Lower leg skin (tissue), 4 donors: ENCODE data around the gene RMI2. TPM values are rescaled to one million over a fixed set of nuclear protein-coding genes. Genes with fewer than 3 reads are reported as not detected.

Source experiments
- DNase-seq, 2 donors: peaks; one replicate each; pipeline ENCODE4 v3.0.0-alpha.2; 2019; ENCODE audit warnings: low spot score in 2 of 2
- H3K4me3 ChIP-seq: fragments of 200-600 bp; sonication (generic); 2 replicates; pipeline ENCODE4 v1.5.1; 2017; ENCODE audit warnings: mild to moderate bottlenecking, low read depth; ENCODE audit not compliant: poor library complexity, severe bottlenecking
- CTCF ChIP-seq, 3 donors: fragments of 450-650 bp; IDR thresholded peaks; one replicate each; pipeline ENCODE4 v1.5.1; 2016; ENCODE audit warnings: antibody characterized with exemption in 3 of 3, mild to moderate bottlenecking in 3 of 3, moderate library complexity in 2 of 3
- POLR2A ChIP-seq, 2 donors: fragments of 450-650 bp; IDR thresholded peaks; one replicate each; pipeline ENCODE4 v1.6.1; 2016 to 2017; ENCODE audit warnings: antibody characterized with exemption in 2 of 2, mild to moderate bottlenecking in 1 of 2, moderate library complexity in 1 of 2
- WGBS, 2 donors: methylation state at CpG; one replicate each; pipeline ENCODE4 v1.1.5; 2018; 5-methylcytosine and 5-hydroxymethylcytosine counted together
- intact Hi-C: fragments of 100-400 bp; cut with DNase I; formaldehyde crosslinking; loops from one replicate; pipeline ENCODE4 v1.15.0; 2023; ENCODE audit warnings: low total_unique reads
- total RNA-seq, 4 donors: library from RNA; depleted of rRNA; stranded (reverse); fragments of >200 nt; gene quantifications; one replicate each; pipeline ENCODE4 v1.1.0, GENCODE V29; 2016

The RMI2 gene
- total RNA-seq, 4 donors from 2014 or later, result 5.9 to 12.7 (median 7.9) TPM

GRCh38 chr16:11334831-11335404, 10.3 kb upstream of the RMI2 start:
- H3K4me3 ChIP-seq, result no peak overlapping the region
- 91 to 94% methylated on average over 6 of the region's 6 CpGs for WGBS, 2 donors
- DNase-seq, result no peak
- TF ChIP-seq CTCF (IDR thresholded peaks at IDR 0.05) (no peak), POLR2A (IDR thresholded peaks at IDR 0.05) (no peak)
- intact Hi-C loops, result no loop called here

- no peak overlapping the region for H3K4me3 ChIP-seq
- intact Hi-C loops, result no loop called here
- no peak for DNase-seq
- no peak for TF ChIP-seq POLR2A (IDR thresholded peaks at IDR 0.05)
- no peak for TF ChIP-seq CTCF (IDR thresholded peaks at IDR 0.05)
- 76 to 85% methylated on average over 3 of the region's 3 CpGs for WGBS, 2 donors
Observed at GRCh38 chr16:11339075-11339474, 6.2 kb upstream of the RMI2 start.

GRCh38 chr16:11340710-11341109, 4.5 kb upstream of the RMI2 start:
- 46 to 51% methylated on average over 4 of the region's 4 CpGs for WGBS, 2 donors
- intact Hi-C loops, result no loop called here
- DNase-seq, result no peak
- TF ChIP-seq POLR2A (IDR thresholded peaks at IDR 0.05), result no peak
- TF ChIP-seq CTCF (IDR thresholded peaks at IDR 0.05), result no peak
- no peak overlapping the region for H3K4me3 ChIP-seq

GRCh38 chr16:11341371-11341770, 3.9 kb upstream of the RMI2 start:
- WGBS, 2 donors, result 90 to 91% methylated on average over 9 of the region's 9 CpGs
- TF ChIP-seq POLR2A (IDR thresholded peaks at IDR 0.05), result no peak
- no peak for TF ChIP-seq CTCF (IDR thresholded peaks at IDR 0.05)

GRCh38 chr16:11342021-11342855, 3.0 kb upstream of the RMI2 start:
- no peak for DNase-seq
- no peak for TF ChIP-seq POLR2A (IDR thresholded peaks at IDR 0.05)
- no peak for TF ChIP-seq CTCF (IDR thresholded peaks at IDR 0.05)
- H3K4me3 ChIP-seq, result no peak overlapping the region
- intact Hi-C loops, result no loop called here
- WGBS, 2 donors, result 41 to 49% methylated on average over 5 of the region's 5 CpGs

More at GRCh38 chr16:11341371-11341770, 3.9 kb upstream of the RMI2 start:
- no peak for DNase-seq
- intact Hi-C loops, result no loop called here
- H3K4me3 ChIP-seq, result no peak overlapping the region
